Measurements from ENCODE around the gene SPTLC1. TPM values are rescaled to one million over a fixed set of nuclear protein-coding genes. Genes with fewer than 3 reads are reported as not detected.

Gene SPTLC1
- total and polyA plus RNA-seq, 4 experiments from 2014 or later, result 45.6 to 57.9 (median 56.8) TPM

- H3K27me3 Mint-ChIP-seq, result no peaks in the 10 kb centered on the region
- H3K36me3 Mint-ChIP-seq, result peaks cover 19 to 38% of the 10 kb centered on the region in 2 donors
Measured at GRCh38 chr9:92095236-92095635, 20.0 kb downstream of the SPTLC1 start.

GRCh38 chr9:92094655-92095054, 20.6 kb downstream of the SPTLC1 start:
- DNase-seq, result no peak
- no peaks in the 10 kb centered on the region for H3K27me3 ChIP-seq (ENCODE audit: insufficient read depth, low read length)
- H3K9me3 Mint-ChIP-seq, result peaks cover 0 to 4% (median 0%) of the 10 kb centered on the region in 8 donors
- no peak overlapping the region for H3K4me3 ChIP-seq (ENCODE audit: low read length in 2 of 2)
- intact Hi-C loops (cut with micrococcal nuclease), result no loop called here
- H3K27ac ChIP-seq (ENCODE audit: low read depth, low read length), result no peak overlapping the region
- ChIA-PET CTCF (ENCODE audit: partially characterized antibody) (no interaction called here), POLR2A (ENCODE audit: partially characterized antibody) (no interaction called here)
- no peaks in the 10 kb centered on the region for H3K36me3 ChIP-seq (ENCODE audit: insufficient read depth, low read length)
- H3K36me3 Mint-ChIP-seq, result peaks cover 25 to 41% of the 10 kb centered on the region in 2 donors
- H3K4me1 Mint-ChIP-seq, result peaks cover 33 to 63% (median 43%) of the 10 kb centered on the region in 4 donors
- no peaks in the 10 kb centered on the region for H3K27me3 Mint-ChIP-seq
- H3K4me3 Mint-ChIP-seq, result peak overlapping the region in 3 of 8 donors; percentile 3 to 42 (median 8)
- no peaks in the 10 kb centered on the region for H3K9me3 ChIP-seq (ENCODE audit: control insufficient read depth in 1 of 2, low read length in 2 of 2)
- peak overlapping the region in 5 of 7 donors; percentile 8 to 61 (median 23) for H3K27ac Mint-ChIP-seq
- peaks cover 20% of the 10 kb centered on the region for H3K4me1 ChIP-seq (ENCODE audit: insufficient read depth, low read length)

More at GRCh38 chr9:92095236-92095635, 20.0 kb downstream of the SPTLC1 start:
- peaks cover 33 to 60% (median 42%) of the 10 kb centered on the region in 4 donors for H3K4me1 Mint-ChIP-seq
- H3K27ac Mint-ChIP-seq, result peak overlapping the region in 3 of 7 donors; percentile 1 to 61 (median 8)
- Histone ChIP-seq H3K27me3 (ENCODE audit: insufficient read depth, low read length) (no peaks in the 10 kb centered on the region), H3K4me3 (ENCODE audit: low read length in 2 of 2) (no peak overlapping the region), H3K36me3 (ENCODE audit: insufficient read depth, low read length) (no peaks in the 10 kb centered on the region), H3K4me1 (ENCODE audit: insufficient read depth, low read length) (peaks cover 20% of the 10 kb centered on the region), H3K9me3 (ENCODE audit: control insufficient read depth in 1 of 2, low read length in 2 of 2) (no peaks in the 10 kb centered on the region), H3K27ac (ENCODE audit: low read depth, low read length) (no peak overlapping the region)
- POLR2A ChIA-PET (ENCODE audit: partially characterized antibody), result no interaction called here
- no peak for DNase-seq
- peaks cover 0 to 4% (median 0%) of the 10 kb centered on the region in 8 donors for H3K9me3 Mint-ChIP-seq
- intact Hi-C loops (cut with micrococcal nuclease), result no loop called here
- CTCF ChIA-PET (ENCODE audit: partially characterized antibody), result no interaction called here
- no peak overlapping the region for H3K4me3 Mint-ChIP-seq

GRCh38 chr9:92077888-92078287, 37.3 kb downstream of the SPTLC1 start:
- Mint-ChIP-seq H3K27me3 (no peaks in the 10 kb centered on the region), H3K27ac (no peak overlapping the region), H3K36me3 (peaks cover 30 to 32% of the 10 kb centered on the region in 2 donors), H3K4me3 (no peak overlapping the region), H3K9me3 (no peaks in the 10 kb centered on the region), H3K4me1 (peaks cover 0 to 6% (median 0%) of the 10 kb centered on the region in 4 donors)
- Histone ChIP-seq H3K9me3 (ENCODE audit: control insufficient read depth in 1 of 2, low read length in 2 of 2) (no peaks in the 10 kb centered on the region), H3K4me1 (ENCODE audit: insufficient read depth, low read length) (no peaks in the 10 kb centered on the region), H3K27me3 (ENCODE audit: insufficient read depth, low read length) (no peaks in the 10 kb centered on the region), H3K27ac (ENCODE audit: low read depth, low read length) (no peak overlapping the region), H3K36me3 (ENCODE audit: insufficient read depth, low read length) (peaks cover 29% of the 10 kb centered on the region), H3K4me3 (ENCODE audit: low read length in 2 of 2) (no peak overlapping the region)
- ChIA-PET POLR2A (ENCODE audit: partially characterized antibody) (no interaction called here), CTCF (ENCODE audit: partially characterized antibody) (interaction anchor here (0.9 kb wide), 1 partner anchor 63 kb away, joined by 3 read pairs; no protein-coding TSS in a partner anchor)
- DNase-seq, result no peak
- intact Hi-C loops (cut with micrococcal nuclease), result no loop called here

DNA sequence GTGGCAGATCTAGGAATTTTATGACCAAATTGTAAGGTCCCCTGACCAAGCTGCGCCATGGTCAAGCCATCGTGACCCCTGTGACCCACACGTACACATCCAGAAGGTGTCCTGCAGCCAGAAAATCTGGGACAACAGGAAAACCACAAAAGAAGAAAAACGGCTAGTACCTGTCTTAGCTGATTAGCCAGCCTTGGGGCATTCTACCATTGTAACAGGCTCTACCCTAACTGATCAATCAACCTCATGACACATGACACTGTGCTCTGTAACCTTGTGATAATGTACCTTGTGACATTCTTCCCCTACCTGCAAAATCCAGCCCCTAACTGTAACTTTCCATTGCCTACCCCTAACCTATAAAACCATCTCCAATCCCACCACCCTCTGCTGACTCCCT, 43.6 kb downstream of the SPTLC1 start:
- Mint-ChIP-seq H3K9me3 (no peaks in the 10 kb centered on the region), H3K36me3 (peaks cover 42 to 58% of the 10 kb centered on the region in 2 donors), H3K27me3 (no peaks in the 10 kb centered on the region), H3K4me1 (peaks cover 0 to 5% (median 2%) of the 10 kb centered on the region in 4 donors), H3K4me3 (no peak overlapping the region), H3K27ac (peak overlapping the region in 1 of 7 donors; percentile 20)
- intact Hi-C loops (cut with micrococcal nuclease), result no loop called here
- Histone ChIP-seq H3K27me3 (ENCODE audit: insufficient read depth, low read length) (no peaks in the 10 kb centered on the region), H3K9me3 (ENCODE audit: control insufficient read depth in 1 of 2, low read length in 2 of 2) (no peaks in the 10 kb centered on the region), H3K4me1 (ENCODE audit: insufficient read depth, low read length) (no peaks in the 10 kb centered on the region), H3K36me3 (ENCODE audit: insufficient read depth, low read length) (peaks cover 32% of the 10 kb centered on the region), H3K4me3 (ENCODE audit: low read length in 2 of 2) (no peak overlapping the region), H3K27ac (ENCODE audit: low read depth, low read length) (no peak overlapping the region)
- ChIA-PET POLR2A (ENCODE audit: partially characterized antibody) (no interaction called here), CTCF (ENCODE audit: partially characterized antibody) (interaction anchor here (0.7 kb wide), 1 partner anchor 1089 kb away, joined by 4 read pairs; no protein-coding TSS in a partner anchor)
- DNase-seq, result no peak

DNA sequence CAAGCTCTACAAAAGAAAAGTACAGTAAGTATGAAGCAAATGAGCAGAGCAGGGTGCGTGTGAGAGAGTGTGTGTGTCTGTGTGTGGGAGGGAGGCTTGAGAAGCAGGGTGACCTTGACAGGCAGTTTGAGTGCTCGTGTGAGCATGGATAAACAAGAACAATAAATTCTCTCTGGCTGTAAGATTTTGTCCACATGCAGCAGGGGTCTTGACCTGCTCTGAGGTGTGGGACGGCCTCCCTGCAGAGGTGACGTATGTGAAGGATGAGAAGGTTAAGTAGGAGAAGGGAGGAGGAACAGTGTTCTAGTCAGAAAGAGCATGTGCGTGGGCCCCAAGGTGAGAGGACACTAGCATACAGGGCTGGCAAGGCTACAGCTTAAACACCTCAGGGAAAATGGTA, 49.0 kb downstream of the SPTLC1 start:
- ChIA-PET POLR2A (ENCODE audit: partially characterized antibody) (no interaction called here), CTCF (ENCODE audit: partially characterized antibody) (no interaction called here)
- Histone ChIP-seq H3K27ac (ENCODE audit: low read depth, low read length) (no peak overlapping the region), H3K9me3 (ENCODE audit: control insufficient read depth in 1 of 2, low read length in 2 of 2) (peaks cover 0 to 3% of the 10 kb centered on the region in 2 donors), H3K27me3 (ENCODE audit: insufficient read depth, low read length) (no peaks in the 10 kb centered on the region), H3K4me1 (ENCODE audit: insufficient read depth, low read length) (no peaks in the 10 kb centered on the region), H3K4me3 (ENCODE audit: low read length in 2 of 2) (no peak overlapping the region), H3K36me3 (ENCODE audit: insufficient read depth, low read length) (peaks cover 34% of the 10 kb centered on the region)
- Mint-ChIP-seq H3K4me3 (peak overlapping the region in 1 of 8 donors; percentile 4), H3K27me3 (no peaks in the 10 kb centered on the region), H3K4me1 (peaks cover 0 to 7% (median 1%) of the 10 kb centered on the region in 4 donors), H3K27ac (peak overlapping the region in 2 of 7 donors; percentile 2 to 12), H3K9me3 (peaks cover 3 to 36% (median 21%) of the 10 kb centered on the region in 8 donors), H3K36me3 (peaks cover 84% of the 10 kb centered on the region in 2 donors)
- intact Hi-C loops (cut with micrococcal nuclease), result no loop called here
- no peak for DNase-seq

- no peak for DNase-seq
- CTCF ChIA-PET (ENCODE audit: partially characterized antibody), result no interaction called here
- no peaks in the 10 kb centered on the region for H3K4me1 ChIP-seq (ENCODE audit: insufficient read depth, low read length)
- no peak overlapping the region for H3K4me3 Mint-ChIP-seq
- peaks cover 0 to 6% of the 10 kb centered on the region in 2 donors for H3K9me3 ChIP-seq (ENCODE audit: control insufficient read depth in 1 of 2, low read length in 2 of 2)
- POLR2A ChIA-PET (ENCODE audit: partially characterized antibody), result no interaction called here
- H3K36me3 ChIP-seq (ENCODE audit: insufficient read depth, low read length), result peaks cover 30% of the 10 kb centered on the region
- intact Hi-C loops (cut with micrococcal nuclease), result no loop called here
- no peak overlapping the region for H3K27ac ChIP-seq (ENCODE audit: low read depth, low read length)
- H3K4me3 ChIP-seq (ENCODE audit: low read length in 2 of 2), result no peak overlapping the region
- H3K27me3 Mint-ChIP-seq, result no peaks in the 10 kb centered on the region
- no peak overlapping the region for H3K27ac Mint-ChIP-seq
- peaks cover 86 to 91% of the 10 kb centered on the region in 2 donors for H3K36me3 Mint-ChIP-seq
- H3K9me3 Mint-ChIP-seq, result peaks cover 3 to 48% (median 29%) of the 10 kb centered on the region in 8 donors
- H3K4me1 Mint-ChIP-seq, result peaks cover 0 to 9% (median 5%) of the 10 kb centered on the region in 4 donors
- H3K27me3 ChIP-seq (ENCODE audit: insufficient read depth, low read length), result no peaks in the 10 kb centered on the region
Measured at GRCh38 chr9:92064711-92065110, 50.5 kb downstream of the SPTLC1 start.

GRCh38 chr9:92061184-92061583, 54.0 kb downstream of the SPTLC1 start:
- H3K27ac ChIP-seq (ENCODE audit: low read depth, low read length), result no peak overlapping the region
- H3K27me3 ChIP-seq (ENCODE audit: insufficient read depth, low read length), result no peaks in the 10 kb centered on the region
- peaks cover 3 to 48% (median 29%) of the 10 kb centered on the region in 8 donors for H3K9me3 Mint-ChIP-seq
- peaks cover 89 to 90% of the 10 kb centered on the region in 2 donors for H3K36me3 Mint-ChIP-seq
- H3K36me3 ChIP-seq (ENCODE audit: insufficient read depth, low read length), result peaks cover 19% of the 10 kb centered on the region
- ChIA-PET POLR2A (ENCODE audit: partially characterized antibody) (no interaction called here), CTCF (ENCODE audit: partially characterized antibody) (interaction anchor here (0.7 kb wide), 1 partner anchor 77 kb away, joined by 3 read pairs; no protein-coding TSS in a partner anchor)
- peaks cover 12 to 24% (median 17%) of the 10 kb centered on the region in 4 donors for H3K4me1 Mint-ChIP-seq
- H3K27ac Mint-ChIP-seq, result no peak overlapping the region
- H3K4me3 ChIP-seq (ENCODE audit: low read length in 2 of 2), result no peak overlapping the region
- no peaks in the 10 kb centered on the region for H3K4me1 ChIP-seq (ENCODE audit: insufficient read depth, low read length)
- H3K4me3 Mint-ChIP-seq, result no peak overlapping the region
- intact Hi-C loops (cut with micrococcal nuclease), result no loop called here
- peaks cover 0 to 6% of the 10 kb centered on the region in 2 donors for H3K9me3 ChIP-seq (ENCODE audit: control insufficient read depth in 1 of 2, low read length in 2 of 2)
- DNase-seq, result no peak
- H3K27me3 Mint-ChIP-seq, result no peaks in the 10 kb centered on the region

Data from CD4-positive, alpha-beta memory T cell (primary cell).